ENCODE results near the gene LHPP.

LHPP gene

DNA sequence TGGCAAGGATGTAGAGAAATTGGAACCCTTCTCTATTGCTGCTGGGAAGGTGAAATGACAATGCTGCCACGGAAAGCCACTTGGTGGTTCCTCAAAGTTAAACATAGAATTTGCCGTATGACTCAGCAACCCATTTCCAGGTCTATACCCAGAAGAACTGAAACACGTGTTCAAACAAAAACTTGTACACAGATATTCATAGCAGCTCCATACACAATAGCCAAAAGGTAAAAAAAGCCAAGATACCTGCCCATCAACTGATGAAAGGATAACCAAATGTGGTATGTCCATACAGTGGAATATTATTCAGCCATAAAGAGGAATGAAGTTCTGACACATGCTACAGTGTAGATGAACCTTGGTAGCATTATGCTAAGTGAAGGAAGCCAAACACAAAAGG lies 39.1 kb downstream of the LHPP start:
- no peak for DNase-seq

DNA sequence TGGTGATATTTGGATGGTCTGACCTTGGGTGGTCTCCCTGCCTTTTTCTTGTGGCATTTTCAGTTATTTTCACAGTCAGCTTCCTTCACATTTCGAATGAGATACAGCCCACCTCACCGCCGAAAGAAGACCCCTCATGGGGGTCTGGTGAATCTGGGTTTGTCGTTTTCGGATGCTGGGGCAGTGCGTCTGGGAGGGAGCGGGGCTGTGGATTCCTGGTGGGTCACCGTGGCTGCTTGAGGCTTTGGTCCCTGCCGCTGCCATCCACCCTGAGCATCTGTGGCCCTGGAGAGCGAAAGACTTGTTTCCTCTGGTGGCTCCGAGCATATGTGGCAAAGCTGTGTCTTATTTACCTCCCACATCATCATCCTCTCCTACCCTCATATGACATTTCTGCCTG lies 43.1 kb downstream of the LHPP start:
- DNase-seq = no peak

DNA sequence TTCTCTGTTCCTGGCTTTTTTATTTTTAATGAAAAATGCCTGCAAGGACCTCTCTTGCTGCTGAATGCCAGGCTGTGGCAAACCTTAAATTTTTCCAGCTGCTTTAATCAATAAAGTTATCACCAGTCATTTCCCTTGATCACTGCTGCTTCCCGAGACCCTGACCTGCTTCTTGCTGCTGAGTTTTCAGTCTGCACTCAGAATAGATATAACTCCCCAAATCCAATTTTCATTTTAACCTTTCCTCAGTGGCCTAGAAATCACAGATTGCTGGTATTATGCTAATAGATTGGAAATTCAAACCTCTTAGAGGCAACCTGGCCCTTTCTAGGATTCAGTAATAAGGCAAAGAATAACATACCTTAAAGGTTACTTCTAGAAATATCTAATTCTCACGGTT lies 43.7 kb downstream of the LHPP start:
- no peak for DNase-seq

DNA sequence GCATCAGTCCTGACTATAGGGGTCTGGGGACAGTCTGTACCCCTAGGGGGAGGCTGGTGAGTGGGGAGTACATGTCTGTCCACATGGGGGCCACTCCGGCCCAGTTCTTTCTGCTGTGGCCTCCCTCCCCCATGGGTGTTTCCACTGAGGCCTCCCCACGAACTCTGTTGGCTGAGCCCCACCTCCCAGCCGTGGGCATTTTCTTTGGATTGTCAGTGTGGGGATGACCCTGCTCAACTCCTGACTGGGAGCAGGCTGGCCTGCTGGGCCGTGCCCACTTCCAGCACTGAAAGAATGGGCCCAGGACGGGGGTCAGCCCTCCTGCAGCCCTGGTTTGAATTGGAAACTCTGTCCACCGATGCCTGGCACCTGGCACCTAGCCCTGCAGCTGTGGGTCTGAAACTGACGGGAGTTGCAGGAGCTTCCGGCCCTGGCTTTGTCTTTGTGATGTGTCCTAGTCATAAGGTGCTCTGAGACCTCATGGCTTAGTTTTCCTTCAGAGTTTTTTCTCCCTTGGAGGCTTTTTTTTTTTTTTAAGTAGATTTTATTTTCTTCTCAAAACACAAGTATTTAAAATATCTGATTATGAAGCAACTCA lies 46.5 kb downstream of the LHPP start:
- no peak for DNase-seq

DNA sequence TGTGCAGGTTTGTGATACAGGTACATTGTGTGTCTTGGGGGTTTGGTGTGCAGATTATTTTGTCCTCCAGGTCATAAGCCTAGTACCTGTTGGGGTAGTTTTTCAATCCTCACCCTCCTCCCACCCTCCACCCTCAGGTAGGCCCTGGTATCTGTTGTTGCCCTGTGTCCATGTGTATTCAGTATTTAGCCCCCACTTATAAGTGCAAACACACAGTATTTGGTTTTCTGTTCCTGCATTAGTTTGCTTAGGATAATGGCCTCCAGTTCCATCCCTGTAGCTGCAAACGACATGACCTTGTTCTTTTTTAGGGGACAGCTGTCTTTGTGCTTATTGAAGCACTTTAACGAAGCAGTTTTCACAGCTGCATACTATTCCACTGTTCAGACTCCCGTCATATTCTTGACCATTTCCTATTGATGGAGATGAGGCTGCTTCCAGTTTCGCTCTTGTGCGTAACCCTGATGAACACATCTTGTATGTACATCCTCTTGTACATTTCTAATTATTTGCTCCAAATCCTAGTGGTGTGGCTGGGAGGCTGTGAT lies 47.4 kb downstream of the LHPP start:
- DNase-seq = no peak

DNA sequence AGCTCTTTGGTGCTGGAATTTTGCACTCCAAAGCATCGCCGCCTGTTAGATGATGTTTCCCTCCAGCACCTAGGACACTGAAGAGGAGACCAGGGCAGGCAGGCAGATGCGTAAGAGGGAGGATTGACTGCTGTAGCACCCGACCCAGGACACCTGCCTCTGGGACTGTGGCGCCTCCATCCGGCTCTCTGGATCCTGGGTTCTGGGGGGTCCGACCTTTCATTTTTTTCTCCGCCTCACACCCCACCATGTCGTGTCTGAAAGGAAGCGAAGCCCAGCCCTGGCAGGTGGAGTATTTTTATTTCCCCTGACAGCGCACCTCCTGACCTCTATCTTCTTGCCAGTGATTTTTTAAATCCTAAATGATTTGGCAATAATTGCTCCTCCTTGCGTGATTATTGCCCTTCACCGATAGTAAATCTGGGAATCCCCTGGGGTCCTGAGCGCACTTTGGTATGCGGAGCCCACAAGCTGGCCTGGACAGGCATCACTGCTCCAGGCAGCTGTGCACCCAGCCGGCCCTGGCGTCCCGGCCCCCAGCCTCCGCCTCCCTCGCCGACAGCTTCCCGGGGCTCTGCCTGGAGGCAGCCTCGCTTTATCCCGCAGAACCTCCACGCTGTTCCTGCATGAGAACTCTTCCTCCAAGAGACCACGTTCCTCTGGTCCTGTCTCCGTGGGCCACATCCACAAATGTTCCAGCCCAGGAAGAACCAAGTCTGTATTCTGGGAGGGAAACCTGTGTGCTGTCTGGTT lies 48.4 kb downstream of the LHPP start:
- DNase-seq = no peak

DNA sequence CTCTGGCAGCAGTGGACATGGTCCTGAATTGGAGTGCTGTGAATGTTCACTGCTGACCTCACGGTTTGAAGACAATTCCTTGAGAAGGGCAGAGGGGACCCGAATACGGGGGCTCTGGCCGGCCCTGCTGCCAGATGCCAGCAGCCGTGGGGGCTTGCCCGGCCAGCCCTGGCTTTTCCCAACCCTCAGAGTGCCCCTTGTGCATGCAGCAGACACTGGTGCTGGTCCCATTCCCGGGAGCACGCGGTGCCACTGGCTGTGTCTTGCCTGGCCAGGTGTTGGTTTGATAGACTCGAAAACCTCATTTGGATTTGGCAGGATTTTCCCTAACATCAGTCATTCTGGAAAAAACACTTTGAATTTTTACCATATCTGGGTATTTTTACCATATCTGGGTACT lies 49.1 kb downstream of the LHPP start:
- no peak for DNase-seq

DNA sequence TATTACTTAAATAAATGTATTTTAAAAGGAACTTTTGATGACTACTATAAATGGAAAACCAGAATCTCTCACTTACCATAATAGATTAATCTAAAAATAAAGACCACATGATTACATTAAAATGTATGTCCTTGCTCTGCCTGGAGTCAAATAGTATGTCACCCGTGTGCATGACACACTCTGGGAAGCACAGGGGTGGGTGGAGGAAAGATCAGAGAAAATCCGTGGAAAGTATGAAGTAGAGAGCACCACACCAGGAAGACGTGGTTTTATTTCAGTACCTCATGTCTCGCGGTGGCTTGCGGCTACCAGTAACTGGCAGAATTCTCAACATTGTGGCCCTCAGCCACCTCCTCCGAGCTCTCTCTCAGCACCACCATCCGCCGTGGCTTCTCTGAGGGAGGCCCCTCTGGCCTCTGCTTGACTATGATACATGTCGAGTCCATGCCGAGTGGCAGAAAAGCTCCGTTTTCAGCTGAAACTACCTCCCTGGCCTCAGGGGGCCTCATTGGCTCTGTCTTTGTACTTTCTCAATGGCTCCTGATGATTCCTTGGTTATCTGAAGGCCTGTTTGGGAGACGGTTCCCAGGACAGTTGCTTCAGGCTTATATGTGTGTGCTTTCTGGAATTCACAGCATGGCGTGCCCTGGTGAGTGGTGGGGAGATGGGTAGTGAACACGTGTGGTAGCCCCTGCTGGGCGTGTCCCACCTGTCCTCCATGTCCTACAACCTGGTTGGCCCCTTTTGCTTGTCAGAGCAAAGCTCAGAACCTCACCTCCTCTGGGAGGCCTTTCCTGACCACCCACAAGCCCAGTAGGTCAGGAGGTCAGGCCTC lies 49.8 kb downstream of the LHPP start:
- no peak for DNase-seq

DNA sequence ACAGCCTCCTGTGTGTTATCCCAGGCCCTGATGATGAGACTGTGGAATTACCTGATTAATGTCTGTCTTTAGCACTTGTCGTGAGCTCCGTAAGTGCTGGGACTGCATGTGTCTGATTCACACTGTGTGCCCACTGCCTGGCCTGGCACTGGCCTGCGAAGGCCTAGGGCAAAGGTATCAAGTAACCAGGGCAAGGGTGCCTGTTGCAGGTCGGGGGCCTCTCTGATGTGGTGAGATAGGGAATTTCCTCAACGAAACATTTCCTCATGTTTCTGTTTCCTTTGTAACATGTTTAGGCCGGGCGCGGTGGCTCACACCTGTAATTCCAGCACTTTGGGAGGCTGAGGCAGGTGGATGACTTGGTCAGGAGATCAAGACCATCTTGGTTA lies 50.4 kb downstream of the LHPP start:
- DNase-seq = no peak

DNA sequence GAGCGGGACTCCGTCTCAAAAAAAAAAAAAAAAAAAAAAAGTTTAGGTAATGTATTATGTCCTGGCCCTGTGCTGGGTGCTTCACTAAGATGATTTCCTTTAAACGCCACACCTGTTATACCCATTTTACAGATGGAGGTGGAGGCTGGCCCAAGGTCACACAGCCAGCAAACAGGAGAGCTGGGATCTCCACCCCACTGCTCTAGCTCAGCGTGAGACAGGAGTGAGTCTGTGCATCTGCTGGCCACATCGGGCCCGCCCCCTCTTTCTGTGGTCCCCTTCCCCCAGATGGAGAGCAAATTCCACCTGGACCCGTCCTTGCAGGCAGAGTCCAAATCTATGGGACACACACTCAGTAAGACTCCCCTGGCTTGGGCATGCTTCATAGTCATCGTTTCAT lies 51.0 kb downstream of the LHPP start:
- no peak for DNase-seq

DNA sequence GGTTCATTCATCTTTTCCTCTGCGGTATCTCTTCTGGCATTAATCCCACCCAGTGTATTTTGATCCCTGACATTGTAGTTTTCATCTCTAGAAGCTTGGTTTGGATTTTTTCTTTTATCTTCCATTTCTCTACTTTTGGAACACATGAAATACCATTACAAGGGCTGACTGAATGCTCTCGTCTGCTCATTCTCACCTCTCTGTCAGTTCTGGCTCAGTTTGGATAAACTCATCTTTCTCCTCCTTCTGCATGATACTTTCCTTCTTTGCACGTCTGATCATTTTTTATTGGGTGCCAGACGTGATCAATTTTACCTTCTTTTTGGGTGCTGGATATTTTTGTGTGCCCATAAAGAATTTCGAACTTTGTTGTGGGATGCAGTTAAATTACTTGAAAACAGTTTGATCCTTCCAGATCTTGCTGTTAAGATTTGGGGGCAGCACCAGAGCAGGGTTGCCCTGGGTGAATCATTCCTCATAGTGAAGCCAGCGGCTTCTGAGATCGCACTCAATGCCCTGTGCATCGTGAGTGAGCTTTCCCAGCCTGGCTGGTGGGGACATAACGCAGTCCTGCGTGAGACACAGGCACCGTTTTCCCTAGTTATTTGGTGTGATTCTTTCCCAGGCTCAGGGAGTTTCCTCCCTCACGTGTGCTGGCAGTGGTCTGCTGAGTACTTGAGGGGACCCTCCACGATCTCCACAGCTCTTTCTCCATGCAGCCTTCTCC lies 53.8 kb downstream of the LHPP start:
- DNase-seq = no peak

DNA sequence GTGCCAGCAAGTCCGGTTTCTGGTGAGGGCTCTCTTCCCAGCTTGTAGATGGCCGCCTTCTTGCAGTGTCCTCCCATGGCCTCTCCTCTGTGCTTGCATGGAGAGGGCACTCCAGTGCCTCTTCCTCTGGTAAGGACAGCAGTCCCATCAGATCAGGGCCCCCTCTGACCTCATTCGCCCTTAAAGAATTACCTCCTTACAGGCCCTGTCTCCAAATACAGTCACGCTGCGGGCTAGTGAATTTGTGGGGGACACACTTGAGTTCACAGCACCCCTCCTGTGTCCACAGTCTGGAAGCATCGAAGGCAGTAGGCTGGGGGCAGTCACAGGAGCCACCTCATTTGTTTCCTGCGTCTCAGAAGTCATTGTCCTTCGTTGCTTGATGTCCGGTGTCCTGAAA lies 54.6 kb downstream of the LHPP start:
- no peak for DNase-seq

DNA sequence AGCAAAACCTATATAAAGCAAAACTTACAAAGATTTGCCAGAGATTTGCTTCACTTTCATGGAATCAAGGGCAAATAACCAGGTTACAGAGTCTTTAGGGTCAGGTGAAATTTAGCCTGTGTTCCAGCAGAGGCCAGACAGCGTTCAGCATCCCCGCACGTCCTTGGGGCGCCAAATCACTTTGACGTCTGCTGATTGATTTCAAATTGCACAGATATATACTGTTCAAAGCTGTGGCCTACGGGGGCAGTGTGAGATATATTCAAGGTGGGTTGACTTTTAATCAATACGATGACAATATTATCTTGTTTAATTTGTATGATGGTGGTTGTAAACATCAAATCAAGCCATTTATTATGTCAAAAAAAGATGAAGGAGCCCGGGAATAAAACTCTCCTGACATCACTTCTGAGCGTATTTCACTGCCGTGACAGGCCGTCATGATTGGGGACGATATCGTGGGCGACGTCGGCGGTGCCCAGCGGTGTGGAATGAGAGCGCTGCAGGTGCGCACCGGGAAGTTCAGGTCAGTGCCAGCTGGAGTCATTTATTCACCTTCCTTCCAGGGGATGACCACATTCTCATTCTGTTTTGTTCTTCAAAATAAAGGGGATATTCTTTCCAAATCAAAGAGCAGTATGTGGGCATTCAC lies 55.2 kb downstream of the LHPP start:
- DNase-seq = no peak

DNA sequence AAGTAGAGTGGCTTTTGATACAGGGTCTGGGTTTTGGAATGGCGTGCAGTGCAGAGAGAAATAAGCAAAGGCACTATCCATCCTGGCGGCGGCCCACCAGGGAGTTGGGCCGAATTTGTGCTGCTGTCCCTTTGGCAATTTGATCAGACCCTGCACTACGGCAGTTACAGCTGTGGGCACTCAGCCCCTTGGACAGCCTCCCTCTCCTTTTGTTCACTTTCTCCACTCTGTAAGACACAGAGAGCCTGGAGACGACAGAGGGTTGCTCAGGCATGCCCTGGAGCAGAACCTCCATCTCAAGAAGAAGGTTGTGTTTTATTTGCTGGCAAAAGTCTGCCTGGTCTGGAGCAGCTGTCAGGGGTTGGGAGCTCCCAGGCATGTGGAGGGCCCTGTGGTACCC lies 55.8 kb downstream of the LHPP start:
- no peak for DNase-seq

DNA sequence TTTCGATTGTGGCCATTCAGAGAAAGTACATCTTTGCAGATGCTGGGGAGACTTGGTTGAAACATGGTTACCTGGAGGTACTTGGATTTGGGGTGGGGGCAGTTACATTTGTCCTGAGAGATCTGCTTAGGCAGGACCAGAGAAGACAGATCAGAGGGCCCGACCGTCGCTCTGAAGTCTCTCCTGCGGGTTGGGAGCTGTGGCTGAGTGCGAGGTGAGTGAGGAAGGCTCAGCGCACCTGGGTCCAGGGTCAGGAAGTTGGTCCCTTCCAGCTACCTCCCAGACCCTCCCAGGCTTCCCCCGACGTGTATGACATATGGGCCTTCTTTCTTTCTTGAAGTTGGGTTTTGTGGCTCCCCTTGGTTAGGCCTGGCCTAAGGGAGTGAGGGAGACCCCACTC lies 56.3 kb downstream of the LHPP start:
- no peak for DNase-seq

DNA sequence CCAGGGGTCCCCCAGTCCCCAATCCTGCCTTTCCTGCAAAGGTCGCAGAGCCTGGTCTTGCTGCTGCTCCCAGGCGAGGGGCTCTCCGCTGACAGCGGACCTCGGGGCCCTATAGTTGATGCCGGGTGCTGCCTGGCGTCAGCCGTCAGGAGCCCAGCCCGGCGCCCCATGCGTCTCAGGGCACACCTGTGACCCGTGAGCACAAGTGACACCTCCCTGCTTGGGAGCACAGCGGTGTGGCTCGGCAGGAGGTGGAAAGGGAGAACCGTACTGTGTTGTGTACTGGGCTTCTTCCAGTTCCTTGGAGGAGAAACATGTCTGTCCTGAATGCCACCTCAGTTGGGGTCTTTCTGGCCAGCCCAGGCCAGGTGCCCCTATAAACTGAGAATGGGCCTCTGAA lies 56.7 kb downstream of the LHPP start:
- DNase-seq = no peak

DNA sequence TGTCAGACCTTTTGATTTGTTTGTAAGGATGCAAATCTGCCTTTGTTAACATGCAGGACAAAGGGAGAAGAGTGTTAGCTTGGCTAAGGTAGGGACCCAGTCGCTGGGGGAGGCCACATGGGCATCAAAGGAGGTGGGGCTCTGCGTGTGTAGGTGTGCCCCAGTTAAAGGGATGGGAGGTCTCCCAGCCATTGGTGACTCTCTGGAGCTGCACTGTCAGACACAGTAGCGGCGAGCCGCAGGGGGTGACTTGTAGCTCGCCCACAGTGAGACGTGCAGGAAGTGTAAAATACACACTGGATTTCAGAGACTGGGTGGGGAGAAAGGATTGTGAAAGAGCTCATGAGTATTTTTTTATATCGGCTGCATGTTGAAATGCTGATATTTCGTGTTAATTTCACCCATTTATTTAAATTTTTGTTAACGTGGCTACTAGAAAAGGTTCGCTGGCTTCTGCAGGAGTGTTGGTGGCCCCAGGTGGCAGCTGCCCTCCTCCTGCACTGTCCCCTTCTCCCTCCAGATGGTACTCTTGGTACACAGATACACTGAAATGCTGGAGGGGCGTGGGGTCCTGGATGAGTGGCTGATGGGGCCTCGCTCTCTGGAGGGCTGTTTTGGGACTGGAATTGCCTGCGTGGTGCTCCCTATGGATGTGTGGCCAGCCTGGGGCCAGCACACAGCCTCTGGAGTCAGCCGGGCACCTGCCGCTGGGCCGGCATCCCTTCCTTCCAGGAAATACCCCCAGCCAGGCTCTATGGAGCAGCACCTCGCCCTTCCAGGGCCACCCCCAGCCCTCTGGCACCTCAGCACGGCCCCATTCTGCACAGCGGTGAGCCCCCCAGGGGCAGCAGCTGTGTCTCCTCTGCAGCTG lies 59.2 kb downstream of the LHPP start:
- no peak for DNase-seq

DNA sequence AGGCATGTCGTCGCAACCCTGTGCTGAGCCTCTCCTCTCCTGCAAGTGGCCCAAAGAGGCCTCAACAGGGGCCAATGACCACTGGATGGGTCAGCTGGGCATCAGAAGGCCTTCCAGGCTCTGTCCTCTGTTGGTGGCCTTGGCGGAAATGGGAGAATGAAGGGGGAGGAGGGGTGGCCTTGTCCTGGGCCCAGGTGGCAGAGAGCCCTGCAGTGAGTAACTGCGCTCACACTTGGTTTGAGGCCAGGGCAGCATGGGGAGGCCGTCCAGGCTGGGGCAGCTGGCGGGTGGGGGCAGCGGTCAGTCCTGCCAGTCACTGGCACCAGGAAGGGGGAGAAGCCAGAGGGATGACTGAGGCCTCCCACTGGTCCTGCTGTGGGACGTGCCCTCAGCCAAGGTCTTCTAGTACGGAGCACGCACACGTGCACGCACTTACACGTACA lies 59.8 kb downstream of the LHPP start:
- DNase-seq = no peak

DNA sequence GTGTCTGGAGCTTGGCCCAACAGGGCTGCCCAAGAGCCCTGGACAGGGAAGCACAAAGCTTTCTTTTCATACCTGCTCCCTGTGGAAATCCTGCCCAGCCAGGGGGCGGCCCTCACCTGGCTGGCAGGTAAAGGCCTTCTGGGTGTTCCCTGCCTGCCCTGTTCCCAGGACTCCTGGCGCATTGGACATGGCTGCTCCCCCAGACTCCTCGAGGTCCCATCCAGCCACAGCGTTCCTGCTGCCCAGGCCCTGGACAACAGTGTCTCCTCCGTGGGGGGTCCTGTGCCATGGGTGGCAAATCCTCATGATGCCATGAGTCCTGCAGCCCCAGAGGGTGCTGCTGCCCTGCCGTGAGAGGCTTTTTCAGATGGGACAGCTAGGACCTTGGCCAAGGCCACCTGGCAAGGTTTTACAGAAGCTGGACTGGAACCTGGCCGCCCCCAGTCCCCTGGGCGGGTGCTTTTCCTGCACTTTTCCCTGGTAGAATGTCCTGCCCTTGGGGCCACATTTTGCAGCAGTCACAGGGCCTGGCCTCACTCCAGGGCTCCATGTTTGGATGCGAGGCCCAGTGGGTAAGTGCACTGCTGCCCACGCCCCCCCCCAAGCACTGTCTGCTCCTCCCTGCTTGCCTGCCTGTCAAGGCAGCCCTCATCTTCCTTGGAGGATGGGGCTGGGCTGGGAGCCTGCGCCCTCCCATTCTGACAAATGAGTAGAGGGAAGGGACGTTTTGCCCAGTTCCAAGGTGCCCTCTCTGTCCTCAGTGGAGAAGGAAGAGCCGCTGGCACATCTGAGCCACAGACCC lies 60.7 kb downstream of the LHPP start:
- no peak for DNase-seq
